ENCODE results near the gene FFAR1. TPM values are rescaled to one million over a fixed set of nuclear protein-coding genes. Genes with fewer than 3 reads are reported as not detected.

The FFAR1 gene
- total and polyA plus RNA-seq, 2 donors (not counting 3 experiments of a cell fraction or from before 2014, with no cell fraction given), result not detected

DNA sequence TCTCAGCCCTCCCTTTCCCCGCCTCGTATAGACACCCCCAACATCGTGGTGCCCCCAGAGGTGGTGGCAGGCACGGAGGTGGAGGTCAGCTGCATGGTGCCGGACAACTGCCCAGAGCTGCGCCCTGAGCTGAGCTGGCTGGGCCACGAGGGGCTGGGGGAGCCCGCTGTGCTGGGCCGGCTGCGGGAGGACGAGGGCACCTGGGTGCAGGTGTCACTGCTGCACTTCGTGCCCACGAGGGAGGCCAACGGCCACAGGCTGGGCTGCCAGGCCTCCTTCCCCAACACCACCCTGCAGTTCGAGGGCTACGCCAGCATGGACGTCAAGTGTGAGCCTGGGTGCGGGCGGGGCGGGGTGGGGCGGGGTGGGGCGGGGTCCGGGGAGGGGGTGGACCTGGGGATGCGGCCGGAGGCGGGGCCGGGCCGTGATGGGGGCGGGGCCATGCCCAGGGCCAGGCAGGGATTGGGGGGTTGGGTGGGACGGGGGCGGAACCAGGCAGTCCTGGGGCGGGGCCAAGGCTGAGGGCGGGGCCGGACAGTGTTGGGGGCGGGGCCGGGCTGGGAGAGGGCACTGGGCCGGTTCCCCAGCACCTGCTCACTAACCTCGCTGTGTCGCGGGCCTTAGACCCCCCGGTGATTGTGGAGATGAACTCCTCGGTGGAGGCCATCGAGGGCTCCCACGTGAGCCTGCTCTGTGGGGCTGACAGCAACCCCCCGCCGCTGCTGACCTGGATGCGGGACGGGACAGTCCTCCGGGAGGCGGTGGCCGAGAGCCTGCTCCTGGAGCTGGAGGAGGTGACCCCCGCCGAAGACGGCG, 48.0 kb upstream of the FFAR1 start:
- Histone ChIP-seq H4K20me1 (replicated peaks; ENCODE audit: control insufficient read depth, extremely low read depth, insufficient read depth, low read length) (no peaks in the 10 kb centered on the region), H3K4me3 (replicated peaks in 1 of 3; ENCODE audit: insufficient read depth in 1 of 3, low read depth in 1 of 3, low read length in 3 of 3) (no peak overlapping the region), H3K27ac (ENCODE audit: insufficient read depth, low read depth, low read length) (no peak overlapping the region), H3K79me2 (ENCODE audit: control insufficient read depth, insufficient read depth, low read length) (no peaks in the 10 kb centered on the region), H3K27me3 (ENCODE audit: control insufficient read depth in 2 of 2, insufficient read depth in 2 of 2, low read length in 2 of 2) (no peaks in the 10 kb centered on the region), H3K4me2 (ENCODE audit: insufficient read depth, low read length) (no peak overlapping the region), H3K9me3 (replicated peaks; ENCODE audit: control insufficient read depth, insufficient read depth, low read length) (no peaks in the 10 kb centered on the region), H3K9me1 (replicated peaks; ENCODE audit: control insufficient read depth, extremely low read depth, insufficient read depth, low read length) (no peaks in the 10 kb centered on the region), H2AFZ (ENCODE audit: low read depth, low read length) (no peak overlapping the region), H3K36me3 (ENCODE audit: control insufficient read depth in 2 of 2, extremely low read depth in 1 of 2, insufficient read depth in 2 of 2, low read length in 2 of 2) (no peaks in the 10 kb centered on the region), H3K4me1 (ENCODE audit: control insufficient read depth, extremely low read depth, insufficient read depth, low read length) (no peaks in the 10 kb centered on the region), H3K9ac (replicated peaks; ENCODE audit: extremely low read depth, insufficient read depth, low read length) (no peak overlapping the region)
- dilution Hi-C loops (cut with MboI; ENCODE audit: extremely low pct_ligation_motif_present, low sequenced_read_pairs), result no loop called here
- BruUV-seq (replicated peaks), result no TSS peak
- POLR2A ChIA-PET, result no interaction called here
- CTCF ChIA-PET, result interaction anchor here (0.6 kb wide), 1 partner anchor 145 kb away, joined by 3 read pairs; the partner anchor contains the start of gene FXYD5
- FAIRE-seq, result no peak
- intact Hi-C loops (cut with micrococcal nuclease), result no loop called here
- no peak for TF ChIP-seq POLR2A (IDR thresholded peaks at IDR 0.05; ENCODE audit: low read depth, low read length)
- TF ChIP-seq FOS (IDR thresholded peaks at IDR 0.05; ENCODE audit: borderline replicate concordance, insufficient read depth, low read length), result no peak
- no peak for TF ChIP-seq JUN (IDR thresholded peaks at IDR 0.05; ENCODE audit: borderline replicate concordance, insufficient read depth, insufficient read length, low read depth)
- TF ChIP-seq EZH2 (IDR thresholded peaks at IDR 0.05; ENCODE audit: borderline replicate concordance, low read depth, low read length, severe bottlenecking), result no peak
- no peak for DNase-seq (ENCODE audit: low read depth, low spot score)

DNA sequence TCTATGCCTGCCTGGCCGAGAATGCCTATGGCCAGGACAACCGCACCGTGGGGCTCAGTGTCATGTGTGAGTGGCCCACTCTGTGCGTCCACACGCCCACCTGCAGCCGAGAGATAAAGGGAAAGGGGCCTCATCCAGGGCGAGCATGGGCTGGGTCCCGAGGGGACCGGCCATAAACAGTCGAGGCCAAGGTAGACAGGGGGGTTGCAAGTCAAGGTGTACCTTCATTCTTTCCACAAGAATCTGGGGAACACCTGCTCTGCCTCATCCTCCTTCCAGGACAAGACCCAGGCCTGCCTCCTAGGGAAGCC, 47.4 kb upstream of the FFAR1 start:
- intact Hi-C loops (cut with micrococcal nuclease), result no loop called here
- H3K9ac ChIP-seq (replicated peaks; ENCODE audit: extremely low read depth, insufficient read depth, low read length), result no peak overlapping the region
- POLR2A ChIA-PET, result no interaction called here
- TF ChIP-seq EZH2 (IDR thresholded peaks at IDR 0.05; ENCODE audit: borderline replicate concordance, low read depth, low read length, severe bottlenecking) (no peak), POLR2A (IDR thresholded peaks at IDR 0.05; ENCODE audit: low read depth, low read length) (no peak)
- no TSS peak for BruUV-seq (replicated peaks)
- FAIRE-seq, result no peak
- no peaks in the 10 kb centered on the region for H3K9me3 ChIP-seq (replicated peaks; ENCODE audit: control insufficient read depth, insufficient read depth, low read length)
- no peak overlapping the region for H3K27ac ChIP-seq (ENCODE audit: insufficient read depth, low read depth, low read length)
- H2AFZ ChIP-seq (ENCODE audit: low read depth, low read length), result no peak overlapping the region
- no peaks in the 10 kb centered on the region for H4K20me1 ChIP-seq (replicated peaks; ENCODE audit: control insufficient read depth, extremely low read depth, insufficient read depth, low read length)
- no peak for DNase-seq (ENCODE audit: low read depth, low spot score)
- H3K4me3 ChIP-seq (replicated peaks in 1 of 3; ENCODE audit: insufficient read depth in 1 of 3, low read depth in 1 of 3, low read length in 3 of 3), result no peak overlapping the region
- CTCF ChIA-PET, result interaction anchor here (0.6 kb wide), 1 partner anchor 146 kb away, joined by 3 read pairs; the partner anchor contains the start of gene FXYD5
- H3K79me2 ChIP-seq (ENCODE audit: control insufficient read depth, insufficient read depth, low read length), result no peaks in the 10 kb centered on the region
- no peaks in the 10 kb centered on the region for H3K4me1 ChIP-seq (ENCODE audit: control insufficient read depth, extremely low read depth, insufficient read depth, low read length)
- H3K4me2 ChIP-seq (ENCODE audit: insufficient read depth, low read length), result no peak overlapping the region
- dilution Hi-C loops (cut with MboI; ENCODE audit: extremely low pct_ligation_motif_present, low sequenced_read_pairs), result no loop called here
- H3K9me1 ChIP-seq (replicated peaks; ENCODE audit: control insufficient read depth, extremely low read depth, insufficient read depth, low read length), result no peaks in the 10 kb centered on the region
- H3K27me3 ChIP-seq (ENCODE audit: control insufficient read depth in 2 of 2, insufficient read depth in 2 of 2, low read length in 2 of 2), result no peaks in the 10 kb centered on the region
- no peaks in the 10 kb centered on the region for H3K36me3 ChIP-seq (ENCODE audit: control insufficient read depth in 2 of 2, extremely low read depth in 1 of 2, insufficient read depth in 2 of 2, low read length in 2 of 2)
